GM18511 (cell line): ENCODE results near the gene COA7.
"Not testable (repeated sequence)": the region's sequence is repeated elsewhere in the genome, so short reads cannot be mapped to it uniquely, and the experiment has no call there.

Source experiments
- ATAC-seq: cut with Tn5 transposase; IDR thresholded peaks from one replicate; pipeline ENCODE4 v1.9.1; 2021; ENCODE audit warnings: mild to moderate bottlenecking, moderate library complexity; ENCODE audit not compliant: unreplicated experiment

Gene COA7

DNA sequence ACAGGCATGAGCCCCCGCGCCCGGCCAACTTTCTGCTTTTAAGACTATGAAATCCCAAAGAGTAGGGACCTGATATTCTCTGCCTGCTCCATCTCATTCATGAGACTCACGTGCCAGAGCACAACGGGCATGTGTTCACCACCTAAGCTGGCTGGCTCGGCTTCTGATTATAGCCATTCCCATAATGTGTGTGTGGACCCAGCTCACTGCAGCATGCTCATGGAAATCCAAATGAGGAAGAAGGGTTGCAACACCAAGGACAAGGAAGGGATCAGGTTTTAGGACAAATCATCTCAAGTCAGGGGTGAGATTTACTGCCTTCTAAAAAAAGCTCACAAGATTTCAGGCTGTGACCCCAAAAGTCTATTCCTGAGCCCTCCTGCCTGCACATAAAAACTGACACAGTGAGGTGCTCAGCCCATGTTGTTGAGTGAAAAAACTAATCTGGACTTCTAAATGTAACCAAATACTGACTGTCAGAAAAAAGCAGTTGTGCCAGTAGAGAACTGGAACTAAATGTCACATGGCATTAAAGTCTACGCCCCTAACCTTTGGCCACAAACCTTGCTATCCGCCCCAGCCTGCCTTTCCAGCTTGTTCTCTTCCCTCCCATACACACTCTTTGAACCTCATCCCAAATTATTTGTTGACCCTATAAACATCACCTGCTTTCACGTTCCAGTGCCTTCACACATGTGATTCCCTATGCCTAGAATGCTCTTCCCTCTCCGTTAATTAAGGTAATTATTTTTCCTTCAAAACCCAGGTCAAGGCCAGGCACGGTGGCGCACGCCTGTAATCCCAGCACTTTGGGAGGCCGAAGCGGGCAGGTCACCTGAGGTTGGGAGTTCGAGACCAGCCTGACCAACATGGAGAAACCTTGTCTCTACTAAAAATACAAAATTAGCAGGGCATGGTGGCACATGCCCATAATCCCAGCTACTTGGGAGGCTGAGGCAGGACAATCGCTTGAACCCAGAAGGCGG, 9.1 kb upstream of the COA7 start:
- no peak for ATAC-seq

- no peak for ATAC-seq
Observed at GRCh38 chr1:52706136-52706670, 8.1 kb upstream of the COA7 start.

DNA sequence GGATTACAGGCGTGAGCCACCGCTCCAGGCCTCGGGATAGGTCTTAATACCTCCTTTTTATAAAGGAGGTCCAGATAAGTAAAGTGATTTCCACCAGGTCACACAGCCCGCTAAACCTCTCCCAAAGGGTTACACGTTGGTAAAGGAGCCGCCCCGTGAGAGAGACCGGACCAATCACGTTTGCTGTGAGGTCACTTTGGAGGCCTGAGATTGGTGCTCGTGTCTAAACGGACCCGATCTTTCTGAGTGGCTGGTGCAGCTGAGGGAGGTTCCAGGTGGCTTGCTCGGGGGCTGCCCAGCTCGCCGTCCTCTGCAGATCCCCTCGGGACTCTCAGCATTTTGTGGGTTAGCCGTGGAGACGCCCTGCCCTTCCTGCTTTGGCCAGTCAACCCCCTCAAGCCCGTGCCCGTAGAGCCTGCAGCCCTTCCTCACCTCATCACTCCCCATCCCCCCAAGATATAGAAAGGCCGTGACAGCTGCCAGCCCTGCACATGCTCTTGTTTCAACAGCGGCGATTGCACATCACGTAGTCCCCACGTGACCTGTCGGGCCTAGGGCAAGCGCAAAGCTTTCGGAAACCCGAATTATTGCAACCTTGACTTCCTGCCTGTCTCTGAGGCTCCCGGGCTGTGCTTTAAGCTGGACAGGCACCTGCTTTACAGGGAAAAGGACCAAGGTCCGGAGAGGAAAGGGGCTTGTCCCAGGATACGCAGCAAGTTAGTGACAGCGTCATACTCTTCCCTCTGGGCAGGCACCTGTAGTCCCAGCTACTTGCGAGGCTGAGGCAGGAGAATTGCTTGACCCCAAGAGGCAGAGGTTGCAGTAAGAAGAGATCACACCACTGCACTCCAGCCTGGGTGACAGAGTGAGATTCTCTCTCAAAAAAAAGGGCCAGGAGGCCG, 5.0 kb upstream of the COA7 start:
- peak; percentile 95 for ATAC-seq

DNA sequence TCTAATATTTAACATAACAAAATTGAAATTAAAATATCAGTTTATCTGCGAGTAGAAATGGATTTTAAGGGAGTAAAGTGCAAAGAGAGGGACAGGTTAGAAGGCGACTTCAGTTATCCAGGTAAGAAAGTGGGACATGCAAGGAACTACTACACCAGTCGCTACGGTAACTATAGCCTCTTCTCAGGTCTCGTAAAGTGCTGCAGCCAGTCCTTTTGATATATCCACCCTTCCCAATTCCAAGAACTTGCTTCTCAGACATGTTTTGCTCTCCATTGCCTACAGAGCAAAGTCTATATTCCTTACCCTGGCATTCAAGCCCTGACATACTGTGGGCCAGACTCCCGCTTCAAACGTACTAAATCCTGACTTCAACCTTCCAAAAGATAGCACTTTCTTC, 2.5 kb downstream of the COA7 start:
- no peak for ATAC-seq

- ATAC-seq: no peak
Observed at GRCh38 chr1:52693843-52694242, 4.3 kb downstream of the COA7 start.

DNA sequence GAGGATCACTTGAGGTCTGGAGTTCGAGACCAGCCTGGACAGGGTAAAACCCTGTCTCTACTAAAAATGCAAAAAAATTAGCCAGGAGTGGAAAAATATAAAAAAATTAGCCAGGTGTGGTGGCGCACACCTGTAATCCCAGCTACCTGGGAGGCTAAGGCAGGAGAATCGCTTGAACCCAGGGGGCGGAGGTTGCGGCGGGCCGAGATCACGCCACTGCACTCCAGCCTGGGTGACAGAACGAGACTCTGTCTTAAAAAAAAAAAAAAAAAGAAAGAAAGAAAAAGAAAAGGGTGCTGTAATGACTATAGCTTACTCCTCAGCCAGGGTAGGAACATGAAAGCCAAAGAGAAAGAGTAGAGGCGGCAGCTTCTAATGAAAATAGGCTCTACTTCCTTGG, 4.8 kb downstream of the COA7 start:
- ATAC-seq: not testable (repeated sequence)

DNA sequence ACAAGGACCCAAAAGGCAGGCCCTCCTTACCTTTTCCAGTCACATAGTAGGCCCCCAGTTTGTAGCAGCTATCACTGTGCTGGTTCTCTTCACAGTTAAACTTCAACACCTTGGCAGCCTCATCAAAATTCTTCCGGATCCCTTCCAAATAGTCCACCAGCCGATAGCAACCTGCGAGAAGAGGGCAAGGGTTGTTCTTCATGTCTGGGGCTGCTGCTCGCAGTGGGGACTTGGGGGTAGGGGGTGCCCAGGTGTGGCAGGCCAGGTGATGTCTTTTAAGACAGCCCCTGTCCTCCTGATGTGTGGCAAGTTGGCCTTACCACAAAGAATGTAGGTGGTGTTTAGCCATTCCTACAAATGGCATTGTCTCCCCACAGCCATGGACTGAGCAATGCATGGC, 5.5 kb downstream of the COA7 start:
- no peak for ATAC-seq

DNA sequence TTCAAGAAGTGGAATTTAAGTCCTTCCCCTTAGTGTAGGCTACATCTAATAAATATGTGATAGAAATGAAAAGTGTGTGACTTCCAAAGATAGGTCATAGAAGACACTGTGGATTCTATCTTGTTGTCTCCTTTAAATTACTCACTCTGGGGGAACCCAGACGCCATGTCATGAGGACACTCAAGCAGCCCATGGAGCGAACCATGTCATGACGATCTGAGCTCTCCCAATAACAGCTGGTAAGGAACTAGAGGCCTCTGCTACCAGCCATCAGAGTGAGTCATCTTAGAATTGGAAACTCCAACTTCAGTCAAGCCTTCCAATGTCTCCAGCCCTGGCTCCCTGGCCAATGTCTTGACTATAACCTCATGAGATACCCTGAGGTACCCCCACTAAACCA, 6.3 kb downstream of the COA7 start:
- ATAC-seq: no peak

GRCh38 chr1:52686830-52687229, 11.3 kb downstream of the COA7 start:
- no peak for ATAC-seq

DNA sequence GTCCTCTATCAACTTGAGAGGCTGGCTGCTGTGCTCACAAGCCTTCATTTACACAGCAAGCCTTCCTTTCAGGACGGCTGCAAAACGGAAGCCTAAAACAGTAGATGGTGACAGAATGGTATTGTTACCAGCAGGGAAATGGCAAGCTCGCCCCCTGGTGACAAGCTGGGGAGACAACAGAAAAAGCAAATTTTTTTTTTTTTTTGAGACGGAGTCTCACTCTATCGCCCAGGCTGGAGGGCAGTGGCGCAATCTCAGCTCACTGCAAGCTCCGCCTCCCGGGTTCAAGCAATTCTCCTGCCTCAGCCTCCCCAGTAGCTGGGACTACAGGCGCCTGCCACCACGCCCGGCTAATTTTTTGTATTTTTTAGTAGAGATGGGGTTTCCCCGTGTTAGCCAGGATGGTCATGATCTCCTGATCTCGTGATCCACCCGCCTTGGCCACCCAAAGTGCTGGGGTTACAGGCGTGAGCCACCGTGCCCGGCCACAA, 11.8 kb downstream of the COA7 start:
- ATAC-seq: not testable (repeated sequence)

- no peak for ATAC-seq
Observed at GRCh38 chr1:52684545-52684944, 13.6 kb downstream of the COA7 start.

- no peak for ATAC-seq
Observed at GRCh38 chr1:52683367-52683940, 14.7 kb downstream of the COA7 start.

- ATAC-seq: no peak
Observed at GRCh38 chr1:52681136-52681535, 17.0 kb downstream of the COA7 start.

DNA sequence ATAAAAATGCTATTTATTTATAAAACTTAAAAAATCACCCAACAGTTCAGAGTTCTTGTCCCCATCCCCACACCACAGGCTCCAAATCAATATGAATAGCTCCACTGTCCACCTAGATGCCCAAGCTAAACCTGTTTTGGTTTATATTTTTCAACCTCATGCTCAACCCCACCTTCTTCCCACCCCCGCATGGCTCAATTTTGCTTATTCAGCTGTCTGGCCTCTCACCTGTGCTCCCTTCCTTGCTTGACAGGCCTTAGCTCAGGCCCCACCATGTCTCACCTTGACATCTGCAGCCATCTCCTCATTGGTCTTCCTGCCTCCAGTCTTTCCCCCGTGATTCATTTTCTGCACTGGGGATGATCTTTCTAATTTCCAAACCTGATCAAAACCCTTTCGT, 17.8 kb downstream of the COA7 start:
- no peak for ATAC-seq

DNA sequence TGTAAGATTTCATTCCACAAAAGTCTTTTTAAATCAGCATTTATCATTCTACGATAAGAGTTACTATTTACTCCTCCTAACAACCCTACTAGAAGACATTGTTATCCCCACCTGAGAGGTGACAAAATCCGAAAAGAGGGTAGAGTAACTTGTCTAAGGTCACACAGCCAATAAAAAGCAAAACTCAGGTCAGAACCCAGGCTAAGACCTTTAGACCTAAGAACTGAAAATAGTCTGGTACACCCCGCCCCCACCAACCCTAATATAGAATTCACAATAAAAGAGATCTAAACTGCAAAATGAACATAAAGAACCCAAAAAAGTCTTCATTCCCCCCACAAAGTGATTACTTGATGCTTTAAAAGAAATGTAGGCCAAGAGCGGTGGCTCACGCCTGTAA, 18.6 kb downstream of the COA7 start:
- ATAC-seq: no peak

GRCh38 chr1:52679048-52679447, 19.1 kb downstream of the COA7 start:
- ATAC-seq: no peak

DNA sequence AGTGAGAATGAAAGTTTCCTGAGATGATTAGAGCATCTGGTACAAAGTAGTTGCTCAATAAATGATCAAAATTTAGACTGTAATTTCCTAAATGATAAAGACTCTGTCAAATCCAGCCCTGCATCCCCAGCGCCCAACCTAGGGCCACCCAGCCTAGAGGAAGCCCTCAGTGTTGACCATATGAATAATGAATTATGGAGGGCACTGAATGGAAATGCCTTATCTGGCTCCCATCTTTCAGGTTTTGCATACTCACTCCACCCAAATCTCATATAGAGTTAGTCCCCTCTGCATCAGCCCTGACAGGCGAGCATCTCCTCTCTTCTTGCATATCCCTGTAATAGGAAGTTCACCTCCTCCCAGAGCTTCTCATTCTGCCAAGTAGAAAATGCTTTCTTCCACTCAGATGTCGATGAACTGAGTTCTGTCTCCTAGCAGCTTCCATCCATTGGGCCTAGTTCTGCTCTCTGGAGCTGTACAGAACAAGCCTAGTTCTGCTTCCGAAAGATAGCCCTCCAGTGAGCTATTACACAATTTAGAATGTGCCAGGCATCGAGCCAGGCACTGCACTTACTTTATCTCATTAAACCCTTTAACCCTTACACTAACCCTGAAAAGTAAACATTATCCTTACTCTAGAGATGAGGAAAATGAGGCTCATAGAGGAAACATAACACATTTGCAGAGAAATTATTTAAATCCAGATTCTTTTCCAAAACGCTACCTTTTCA, 20.9 kb downstream of the COA7 start:
- ATAC-seq: no peak

GRCh38 chr1:52676249-52676903, 21.8 kb downstream of the COA7 start:
- no peak for ATAC-seq

DNA sequence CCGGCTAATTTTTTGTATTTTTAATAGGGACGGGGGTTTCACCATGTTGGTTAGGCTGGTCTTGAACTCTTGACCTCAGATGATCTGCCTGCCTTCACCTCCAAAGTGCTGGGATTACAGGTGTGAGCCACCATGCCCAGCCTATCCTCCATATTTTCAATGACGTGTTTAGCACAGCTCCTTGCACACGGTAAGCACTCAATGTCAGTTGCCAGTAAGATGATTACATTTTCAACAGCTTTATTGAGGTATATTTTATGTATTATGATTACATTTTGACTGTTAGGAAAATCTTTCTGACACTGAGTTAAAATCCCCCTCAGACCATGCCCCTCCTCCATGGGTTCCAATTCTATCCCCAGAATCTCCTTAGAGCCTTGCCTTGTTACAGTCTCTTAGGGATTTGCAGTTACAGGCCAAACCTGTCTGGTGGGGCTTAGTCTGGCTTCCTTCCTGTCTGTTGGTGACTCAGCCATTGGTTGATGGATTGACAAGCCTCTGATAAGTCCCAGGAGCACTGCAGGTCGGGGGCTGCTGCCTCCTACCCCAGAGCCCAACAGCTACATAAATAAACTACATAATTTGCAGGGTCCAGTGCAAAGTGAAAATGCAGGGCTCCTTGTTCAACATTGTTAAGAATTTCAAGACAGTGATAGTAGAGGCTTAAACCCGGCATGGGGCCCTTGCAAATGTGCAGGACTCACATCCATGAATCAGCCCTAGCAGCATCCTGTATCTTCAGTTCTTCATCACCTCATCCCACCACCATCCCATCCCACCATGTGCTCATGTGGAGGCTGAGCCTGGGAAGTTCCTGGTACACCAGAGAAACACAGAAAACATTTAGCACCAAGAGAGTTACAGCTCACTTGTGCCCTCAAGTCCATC, 23.4 kb downstream of the COA7 start:
- no peak for ATAC-seq
